GM18511 (cell line): ENCODE results near the gene CCDC175.

Experiments
- ATAC-seq: cut with Tn5 transposase; IDR thresholded peaks from one replicate; pipeline ENCODE4 v1.9.1; 2021; ENCODE audit warnings: mild to moderate bottlenecking, moderate library complexity; ENCODE audit not compliant: unreplicated experiment

CCDC175 gene

DNA sequence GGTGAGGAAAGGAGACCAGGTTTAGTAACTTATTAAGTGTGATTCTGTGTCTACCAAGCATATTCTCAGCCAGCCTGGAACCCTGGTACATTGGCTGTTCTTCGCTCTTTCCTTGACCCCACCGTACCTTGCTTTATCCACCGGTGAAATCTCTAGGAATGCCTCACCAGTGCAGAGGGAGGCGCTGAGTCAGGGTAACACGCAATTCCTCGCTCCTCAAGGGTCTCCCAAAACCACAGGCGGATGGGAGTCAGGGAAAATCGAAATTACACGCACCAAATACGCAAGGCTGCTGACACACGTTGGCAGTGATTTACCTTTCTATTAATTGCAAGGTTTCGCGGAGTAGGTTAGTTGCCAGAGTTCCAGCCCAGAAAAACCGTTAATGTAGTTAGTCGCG lies 93.2 kb downstream of the CCDC175 start:
- no peak for ATAC-seq

DNA sequence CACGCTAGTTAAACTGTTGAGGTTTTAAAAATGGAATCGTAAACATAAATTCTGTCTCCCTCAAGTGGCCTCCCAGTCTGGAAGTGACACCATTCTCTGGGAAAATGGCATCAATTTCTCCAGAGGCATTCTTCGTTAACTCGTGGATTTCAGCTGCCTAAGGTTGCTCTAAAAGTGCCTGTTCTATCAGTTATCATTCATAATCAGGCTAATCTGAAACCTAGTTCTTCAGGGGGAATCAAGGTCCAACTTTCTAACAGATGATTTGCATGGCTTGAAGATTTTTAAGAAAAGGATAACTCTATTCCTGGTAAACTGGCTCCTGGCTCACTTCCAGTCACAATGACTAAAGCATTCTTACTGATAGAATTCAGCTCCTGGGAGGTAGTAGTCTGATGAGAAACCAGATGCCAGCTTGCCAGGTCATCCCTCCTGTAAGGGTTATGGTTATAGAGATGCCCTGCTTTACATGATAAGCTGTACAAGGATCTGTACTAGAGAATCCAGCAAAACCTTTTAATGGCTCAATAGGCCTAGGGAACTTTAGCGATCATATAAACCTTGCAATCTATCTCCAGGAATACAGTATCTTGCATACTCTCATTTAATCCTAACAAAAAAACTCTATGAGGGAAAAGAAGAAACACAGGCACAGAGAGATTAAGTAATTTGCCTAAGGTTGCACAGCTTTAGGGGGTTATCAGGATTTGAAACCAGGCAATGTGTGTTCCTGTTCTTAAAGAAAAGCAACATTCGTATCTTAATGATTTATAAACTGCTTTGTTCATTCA lies 93.9 kb downstream of the CCDC175 start:
- no peak for ATAC-seq

DNA sequence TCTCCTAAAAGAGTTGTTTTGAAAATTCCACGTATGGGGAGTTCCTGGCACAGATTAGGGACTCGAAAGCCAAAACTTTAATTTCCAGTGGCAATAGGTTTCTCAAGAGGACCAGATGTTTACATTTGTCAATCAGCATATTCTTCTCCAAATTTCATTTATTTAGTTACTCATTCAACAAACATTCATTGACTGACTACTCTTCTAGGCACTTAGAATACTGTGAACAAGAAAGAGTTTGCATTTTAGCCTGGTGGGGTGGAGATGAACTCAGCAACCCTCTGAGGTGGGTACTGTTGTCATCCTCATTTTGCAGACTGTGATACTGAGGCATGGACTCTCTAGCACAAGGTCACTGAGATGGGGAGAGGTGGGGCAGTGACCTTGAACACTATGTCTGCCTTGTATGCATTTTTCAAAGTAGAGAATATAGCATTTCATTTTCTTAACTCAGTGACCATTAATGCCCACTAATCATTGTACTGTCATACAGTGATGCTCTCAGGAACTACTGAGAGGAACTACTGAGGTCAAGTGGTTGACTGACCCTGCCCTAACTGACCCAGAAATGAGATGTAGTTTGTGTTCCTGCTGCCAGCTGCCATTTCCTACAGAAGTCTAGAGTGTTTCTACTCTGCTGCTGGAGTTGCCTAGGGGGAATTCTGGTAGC lies 94.6 kb downstream of the CCDC175 start:
- ATAC-seq = no peak

DNA sequence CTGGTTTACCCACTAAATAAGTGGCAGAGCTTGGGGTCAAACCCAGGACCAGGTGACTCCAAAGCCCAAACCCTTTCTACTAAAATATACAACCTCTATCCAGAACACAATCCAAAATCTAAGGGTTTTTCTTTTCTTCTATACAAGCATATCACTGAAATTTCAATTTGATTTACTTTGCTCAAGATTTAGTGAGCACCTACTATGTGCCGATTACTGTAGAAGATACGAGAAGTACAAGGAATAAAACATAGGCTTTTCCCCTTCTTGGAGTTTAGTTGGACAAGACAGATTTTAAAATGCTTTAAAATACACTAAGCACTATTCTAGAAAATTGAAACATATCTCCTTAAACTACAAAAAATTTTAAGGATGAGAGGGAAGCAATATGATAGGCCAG lies 95.2 kb downstream of the CCDC175 start:
- ATAC-seq = no peak

DNA sequence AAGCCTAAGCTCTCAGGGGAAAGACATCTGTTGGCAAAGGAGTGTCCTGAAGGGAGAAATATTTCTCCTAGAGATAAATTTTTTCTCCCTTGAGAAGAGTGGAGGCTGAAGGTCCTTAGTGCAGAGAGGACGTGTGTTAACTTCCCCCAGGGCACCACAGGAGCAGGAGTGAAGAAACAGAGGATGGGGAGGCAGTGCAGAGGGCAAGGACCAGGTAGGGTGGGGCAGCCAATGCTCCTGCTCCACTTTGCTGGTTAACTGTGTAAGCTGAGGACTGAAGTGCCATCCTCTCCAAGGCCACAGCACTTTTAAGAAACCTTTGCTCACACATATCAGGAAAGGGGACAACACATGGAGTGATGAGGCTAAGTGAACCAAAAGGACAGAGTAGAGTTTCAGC lies 96.4 kb downstream of the CCDC175 start:
- no peak for ATAC-seq

DNA sequence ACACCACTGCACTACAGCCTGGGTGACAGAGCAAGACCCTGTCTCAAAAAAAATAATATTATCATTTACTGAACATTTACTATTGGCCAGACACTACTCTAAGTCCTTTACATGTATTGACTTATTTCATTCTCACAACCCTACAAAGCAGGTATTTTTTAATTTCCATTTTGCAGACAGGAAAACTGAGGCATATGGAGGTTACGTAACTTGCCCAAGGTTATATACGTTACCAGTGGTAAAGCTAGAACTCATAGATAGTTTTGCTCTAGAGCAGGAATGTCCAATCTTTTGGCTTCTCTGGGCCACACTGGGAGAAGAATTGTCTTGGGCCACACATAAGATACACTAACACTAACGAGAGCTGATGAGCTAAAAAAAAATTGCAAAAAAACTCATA lies 98.1 kb downstream of the CCDC175 start:
- no peak for ATAC-seq

DNA sequence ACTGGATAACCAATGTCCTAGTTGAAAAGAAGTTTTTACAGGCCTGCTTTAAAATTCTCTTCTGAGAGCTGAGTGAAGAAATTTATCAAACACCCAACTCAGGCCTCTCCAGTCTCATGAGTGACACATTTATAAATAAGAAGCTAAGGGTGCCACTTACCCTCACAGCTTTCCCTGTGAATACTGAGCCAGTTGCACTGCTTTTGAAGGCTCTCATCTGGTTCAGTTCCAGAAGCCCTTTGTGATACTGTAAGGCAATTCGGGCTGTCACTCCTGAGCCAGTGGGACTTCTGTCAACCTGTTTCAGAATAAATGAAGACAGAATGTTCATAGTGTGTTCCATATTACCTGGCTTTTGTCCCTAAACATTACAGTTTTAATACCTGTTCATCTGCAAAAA lies 100.9 kb downstream of the CCDC175 start:
- no peak for ATAC-seq

DNA sequence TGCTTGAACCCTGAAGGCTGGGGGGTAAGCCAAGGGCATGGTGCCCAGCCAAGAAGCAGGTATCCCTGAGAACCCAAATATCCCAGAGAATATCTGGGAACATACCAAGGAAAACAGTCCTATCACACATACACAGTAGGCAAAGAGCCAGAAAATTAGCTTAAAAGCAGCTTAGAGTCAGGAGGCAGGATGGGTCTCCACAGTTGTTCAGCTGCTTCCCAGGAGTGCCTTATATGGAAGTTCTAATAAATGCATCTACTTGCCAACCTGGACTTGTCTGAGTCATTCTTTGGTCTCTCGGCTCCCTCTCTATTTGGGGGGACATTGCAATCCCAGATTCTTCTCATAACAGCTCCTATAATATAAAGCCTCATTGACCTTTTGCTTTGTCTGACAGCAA lies 102.4 kb downstream of the CCDC175 start:
- ATAC-seq = no peak

DNA sequence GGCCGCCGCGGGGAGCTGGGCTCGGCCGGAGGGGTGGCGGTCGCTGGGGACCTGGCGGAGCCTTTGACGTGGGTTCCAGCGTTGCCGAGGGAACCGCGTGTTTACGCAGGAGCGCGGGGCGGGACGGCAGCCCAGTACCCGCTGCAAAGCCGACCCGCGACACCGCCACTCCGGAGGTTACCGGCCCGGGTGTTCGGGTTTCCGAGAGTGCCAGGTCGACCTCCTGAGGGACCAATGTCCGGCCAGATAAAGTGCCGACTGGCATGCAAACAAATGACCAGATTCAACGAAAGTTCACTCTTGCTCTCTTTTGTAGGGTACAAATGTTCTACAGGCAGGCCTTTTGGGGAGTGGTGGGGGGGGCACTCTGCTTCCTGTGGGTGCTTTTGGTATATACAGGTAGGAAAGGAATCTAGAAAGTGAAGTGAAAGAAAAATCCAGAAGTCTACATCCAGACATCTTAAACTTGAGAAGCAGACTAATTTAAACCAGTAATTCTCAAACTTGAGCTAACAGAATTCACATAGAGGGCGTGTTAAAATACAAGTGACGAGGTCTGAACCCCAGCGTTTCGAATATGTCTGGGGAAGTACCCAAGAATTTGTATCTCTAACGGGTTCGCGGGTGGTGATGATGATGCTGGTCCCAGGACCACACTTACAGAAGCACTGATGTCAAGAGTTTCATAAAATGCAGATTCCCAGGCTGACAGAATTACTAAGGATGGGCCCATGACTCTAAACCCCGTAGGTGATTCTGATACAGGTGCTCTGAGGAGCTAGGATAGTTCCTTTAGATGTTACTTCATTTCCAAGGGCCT lies 111.1 kb downstream of the CCDC175 start, which contains the start of gene GPR135:
Gene GPR135 (minus strand): TSS at position 65 of the 820 bp plus-strand sequence. CDS start 154 bp downstream, outside the sequence.
- ATAC-seq = peak; percentile 44

DNA sequence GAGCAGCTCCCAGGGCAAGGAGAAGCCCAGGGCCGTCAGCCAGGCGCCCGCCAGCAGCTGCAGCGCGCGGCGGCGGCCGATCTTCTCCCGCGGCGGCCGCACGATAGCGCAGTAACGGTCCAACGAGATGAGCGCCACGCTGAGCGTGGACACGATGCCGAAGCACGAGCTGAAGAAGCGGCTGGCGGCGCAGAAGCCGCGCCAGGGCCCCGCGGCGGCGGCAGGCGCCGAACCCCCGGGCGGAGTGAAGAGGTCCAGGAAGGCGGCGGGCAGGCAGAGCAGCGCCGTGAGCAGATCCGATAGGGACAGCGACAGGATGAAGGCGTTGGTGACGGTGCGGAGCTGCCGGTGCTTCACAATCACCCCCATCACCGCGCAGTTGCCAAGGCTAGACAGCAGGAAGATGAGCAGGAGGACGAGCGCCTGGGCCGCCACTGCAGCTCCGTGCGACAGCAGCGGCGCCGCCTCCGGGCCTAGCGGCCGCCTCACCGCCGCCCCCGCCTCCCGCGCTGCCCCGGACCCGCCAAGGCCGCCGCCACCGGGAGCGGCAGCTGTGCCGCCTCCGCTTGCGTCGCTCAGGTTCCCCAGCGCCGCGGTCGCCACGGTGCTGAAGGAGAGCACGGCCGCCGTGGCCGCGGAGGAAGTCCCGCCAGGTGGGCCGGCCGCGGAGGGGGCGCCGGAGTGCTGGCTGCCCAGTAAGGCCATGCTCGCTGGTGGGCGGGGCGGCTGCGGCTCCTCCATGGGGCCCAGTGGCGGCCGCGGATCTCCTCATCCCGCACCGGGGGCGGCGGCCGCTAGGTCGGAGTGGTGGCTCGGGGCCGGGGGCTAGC lies 111.9 kb downstream of the CCDC175 start:
- peak; percentile 78 for ATAC-seq

DNA sequence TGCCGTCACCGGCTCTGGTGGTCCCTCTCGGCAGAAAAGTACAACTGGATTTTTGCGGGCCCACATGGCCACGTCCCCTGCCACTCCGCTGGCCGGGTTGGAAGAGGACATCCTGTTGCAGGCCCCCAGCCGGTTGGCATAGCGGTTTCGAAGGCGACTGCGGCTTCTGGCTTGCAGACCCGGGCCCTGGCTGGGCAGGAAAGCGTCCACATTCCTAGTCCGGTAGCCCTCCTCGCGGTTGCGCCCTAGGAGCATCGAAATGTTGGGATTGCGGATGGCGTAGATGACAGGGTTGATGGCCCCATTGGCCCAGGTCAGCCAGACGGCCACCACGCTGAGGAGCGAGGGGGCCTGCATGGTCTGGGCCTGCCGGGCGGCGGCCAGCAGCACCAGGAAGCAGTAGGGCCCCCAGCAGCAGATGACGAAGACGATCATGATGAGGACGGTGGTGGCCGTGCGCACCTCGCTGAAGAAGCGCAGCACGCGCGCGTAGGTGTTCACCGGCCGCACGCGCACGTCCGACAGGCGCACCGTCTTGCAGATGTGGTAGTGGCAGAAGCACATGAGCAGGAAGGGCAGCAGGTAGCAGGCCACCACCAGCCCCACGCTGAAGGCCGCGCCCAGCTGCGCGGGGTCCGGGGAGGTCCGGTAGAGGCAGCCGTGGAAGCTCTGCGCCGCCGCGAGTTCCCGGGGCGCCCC lies 112.7 kb downstream of the CCDC175 start:
- ATAC-seq = peak; percentile 33

DNA sequence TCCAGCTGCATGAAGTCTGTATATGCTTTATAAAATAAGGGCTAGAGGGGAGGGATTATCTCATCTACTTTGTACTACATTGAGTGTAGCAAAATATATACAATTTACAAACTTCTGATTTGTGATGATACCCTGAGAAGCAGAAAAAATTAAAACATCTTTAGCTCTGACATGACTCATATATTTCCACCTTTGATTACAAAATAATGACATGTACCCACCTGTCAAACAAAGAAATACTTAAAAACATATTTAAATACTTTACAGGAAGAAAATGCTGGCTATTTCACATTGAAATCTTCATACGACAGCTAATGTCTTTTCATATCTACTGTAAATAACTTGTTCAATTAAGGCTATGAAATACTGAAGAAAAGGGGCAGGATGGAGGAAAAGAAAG lies 114.7 kb downstream of the CCDC175 start:
- ATAC-seq = no peak

DNA sequence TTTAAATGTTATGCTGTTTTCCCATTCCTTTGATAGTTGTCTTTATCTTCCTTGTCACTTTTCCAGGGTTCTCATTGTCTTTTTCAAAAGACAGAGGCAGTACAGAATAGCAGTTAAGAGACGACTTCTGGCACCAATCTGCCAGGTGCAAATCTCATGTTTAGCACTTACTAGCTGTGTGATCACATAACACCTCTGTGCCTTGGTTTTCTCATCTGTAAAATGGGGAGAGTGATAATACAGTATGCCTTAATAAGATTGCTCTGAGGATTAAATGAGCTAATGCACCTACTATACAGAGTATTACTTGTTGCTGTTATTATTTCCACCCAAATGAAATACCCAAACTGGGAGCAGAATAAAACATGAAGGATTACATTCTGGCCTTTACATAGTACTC lies 116.2 kb downstream of the CCDC175 start:
- ATAC-seq = no peak

DNA sequence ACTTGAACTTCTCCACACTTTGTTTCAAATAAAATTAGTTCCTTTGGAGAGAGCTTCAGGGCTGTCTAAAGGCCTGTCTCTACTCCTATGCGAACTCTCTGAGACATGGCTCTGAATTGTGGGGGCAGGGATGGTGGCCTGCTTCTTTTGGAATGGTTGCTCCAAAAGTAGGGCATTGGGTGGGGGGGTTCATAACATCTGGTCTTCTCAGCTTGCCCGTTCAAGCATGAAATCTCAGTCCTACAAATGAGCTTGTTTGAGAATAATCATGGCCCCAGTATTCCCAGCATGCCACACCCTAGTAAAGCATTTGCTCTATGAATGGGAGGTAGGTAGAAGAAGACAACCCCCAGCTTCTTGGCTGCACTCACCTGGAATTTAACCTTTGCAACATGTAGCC lies 118.1 kb downstream of the CCDC175 start:
- ATAC-seq = no peak

DNA sequence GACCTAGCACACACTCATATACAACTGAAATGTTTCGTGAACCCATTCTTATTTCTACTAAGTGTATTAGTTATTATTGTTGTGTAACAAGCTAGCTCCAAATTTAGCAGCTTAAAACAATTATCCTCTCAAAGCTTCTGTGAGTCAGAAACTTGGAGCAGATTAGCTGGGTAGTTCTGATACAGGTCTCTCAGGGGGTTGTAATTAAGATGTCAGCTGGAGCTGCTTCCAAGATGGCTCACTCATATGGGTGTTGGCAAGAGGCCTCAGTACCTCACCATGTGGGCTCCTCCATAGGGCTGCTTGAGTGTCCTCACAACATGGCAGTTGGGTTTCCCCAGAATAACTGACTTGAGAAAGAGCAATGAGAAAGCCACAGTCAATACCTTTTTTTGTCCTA lies 121.2 kb downstream of the CCDC175 start:
- no peak for ATAC-seq
